K562 (cell line): ENCODE data around the gene FRMPD2. TPM values are rescaled to one million over a fixed set of nuclear protein-coding genes. Genes with fewer than 3 reads are reported as not detected.

ENCODE experiments used
- ATAC-seq: fragments of 200-7000 bp; cut with Tn5 transposase; 3 replicates; pipeline ENCODE4 v1.9.1; 2020; ENCODE audit warnings: moderate library complexity
- BruUV-seq: library from RNA; stranded (reverse); fragments of 400-500 nt; replicated peaks from 2 replicates; lab custom pipeline; 2021; lab: Mats Ljungman, UMichigan
- CTCF ChIA-PET: fragments of 300-600 bp; formaldehyde crosslinking; extraction: SDS; loops from one replicate; lab custom pipeline; 2021; ENCODE audit warnings: low intra/inter-chr PET ratio; lab: Yijun Ruan, JAX
- POLR2A ChIA-PET: fragments of 300-600, 350-650 bp; sonication (Branson Sonifier 250); formaldehyde crosslinking; extraction: SDS; loops from one replicate; lab custom pipeline; 2021; ENCODE audit warnings: antibody characterized with exemption, inconsistent platforms; lab: Yijun Ruan, JAX
- DNase-seq, 4 experiments: peaks; one replicate each; pipeline versions ENCODE4 v3.0.0 to v3.0.0-alpha.2; 2011 to 2018; ENCODE audit warnings: low spot score in 3 of 4, mixed read lengths in 3 of 4; ENCODE audit errors: extremely low read depth in 1 of 4
- FAIRE-seq: peaks from 2 replicates; lab custom pipeline; 2011; peaks lifted over from hg19 to GRCh38; lab: Jason Lieb, UNC
- H2AFZ ChIP-seq: 2 replicates; pipeline ENCODE4 v1.6.0; 2011; ENCODE audit warnings: low read depth, low read length, control low read depth, inconsistent platforms
- H3K27ac ChIP-seq: fragments of 200-600 bp; 3 replicates; pipeline ENCODE4 v1.8.0; 2011; ENCODE audit warnings: low read depth, mild to moderate bottlenecking, control low read depth, inconsistent platforms, low read length, moderate library complexity, mixed read lengths; ENCODE audit errors: extremely low read depth
- H3K27me3 ChIP-seq, 2 experiments: fragments of 300-600 bp in 1 of 2; 2 replicates in 1 of 2; 3 replicates in 1 of 2; pipeline versions ENCODE4 v1.6.0 to v1.8.0; 2011; ENCODE audit warnings: inconsistent platforms in 2 of 2, low read length in 2 of 2, mild to moderate bottlenecking in 1 of 2, mixed read lengths in 1 of 2, moderate library complexity in 1 of 2; ENCODE audit not compliant: control insufficient read depth in 2 of 2, insufficient read depth in 2 of 2
- H3K36me3 ChIP-seq: fragments of 300-600 bp; 3 replicates; pipeline ENCODE4 v1.8.0; 2011; ENCODE audit warnings: mild to moderate bottlenecking, low read length, inconsistent platforms; ENCODE audit not compliant: control insufficient read depth, insufficient read depth
- H3K4me1 ChIP-seq, 2 experiments: fragments of 200-600 bp in 1 of 2; replicated peaks in 1 of 2; 2 replicates in 1 of 2; 3 replicates in 1 of 2; pipeline versions ENCODE4 v1.5.1 to v1.8.0; 2011; ENCODE audit warnings: inconsistent platforms in 2 of 2, low read length in 2 of 2, mild to moderate bottlenecking in 1 of 2, mixed read lengths in 1 of 2, moderate library complexity in 1 of 2; ENCODE audit not compliant: control insufficient read depth in 2 of 2, insufficient read depth in 2 of 2
- H3K4me2 ChIP-seq: 2 replicates; pipeline ENCODE4 v1.6.1; 2011; ENCODE audit warnings: low read length, control low read depth, inconsistent platforms, mixed read lengths; ENCODE audit not compliant: insufficient read depth
- H3K4me3 ChIP-seq: fragments of 200-600 bp; sonication (generic), shearing (Covaris generic); 2 replicates; pipeline ENCODE4 v1.5.1; 2016; ENCODE audit warnings: control low read depth, inconsistent platforms
- H3K79me2 ChIP-seq: fragments of 200-600 bp; 3 replicates; pipeline ENCODE4 v1.8.0; 2011; ENCODE audit warnings: low read length, inconsistent platforms; ENCODE audit not compliant: control insufficient read depth, insufficient read depth
- H3K9ac ChIP-seq, 2 experiments: 2 replicates each; pipeline versions ENCODE4 v1.6.0 to v1.6.1; 2011; ENCODE audit warnings: low read depth in 2 of 2, low read length in 2 of 2, control low read depth in 1 of 2, inconsistent platforms in 1 of 2, mild to moderate bottlenecking in 1 of 2, mixed read lengths in 1 of 2; ENCODE audit not compliant: insufficient read depth in 1 of 2
- H3K9me1 ChIP-seq: one replicate; pipeline ENCODE4 v1.6.0; 2011; ENCODE audit warnings: inconsistent platforms, mild to moderate bottlenecking, low read length, moderate library complexity; ENCODE audit not compliant: control insufficient read depth, insufficient read depth
- H3K9me3 ChIP-seq: replicated peaks from 2 replicates; pipeline ENCODE4 v1.5.1; 2011; ENCODE audit warnings: low read depth, low read length, inconsistent platforms; ENCODE audit not compliant: control insufficient read depth, insufficient read depth
- H4K20me1 ChIP-seq: replicated peaks from 2 replicates; pipeline ENCODE4 v1.6.1; 2011; ENCODE audit warnings: low read length, inconsistent platforms, mixed read lengths; ENCODE audit not compliant: control insufficient read depth, insufficient read depth
- ARNT ChIP-seq, 2 experiments: fragments of 450-650 bp; IDR thresholded peaks; 2 replicates each; pipeline ENCODE4 v1.6.1; 2016; ENCODE audit warnings: mild to moderate bottlenecking in 1 of 2
- BRD4 ChIP-seq: fragments of 200-600 bp; sonication (generic); IDR thresholded peaks from 2 replicates; pipeline ENCODE4 v1.6.1; 2017; ENCODE audit warnings: inconsistent platforms
- DDX20 ChIP-seq: fragments of 450-650 bp; IDR thresholded peaks from 2 replicates; pipeline ENCODE4 v1.6.1; 2016; ENCODE audit warnings: missing genetic modification characterization, low read depth, mild to moderate bottlenecking, missing compliant biosample characterization, moderate library complexity
- HDAC1 ChIP-seq, 2 experiments: fragments of 450-650 bp; IDR thresholded peaks; 2 replicates each; pipeline ENCODE4 v1.6.1; 2016 to 2017; ENCODE audit warnings: inconsistent platforms in 1 of 2, mild to moderate bottlenecking in 1 of 2, moderate library complexity in 1 of 2
- NCOA6 ChIP-seq: fragments of 450-650 bp; IDR thresholded peaks from 2 replicates; pipeline ENCODE4 v1.6.1; 2017; ENCODE audit warnings: mild to moderate bottlenecking
- NR2C2 ChIP-seq, 2 experiments: fragments of 200-800 bp in 1 of 2; sonication (Bioruptor generic) in 1 of 2; sonication (generic) in 1 of 2; formaldehyde crosslinking in 1 of 2; IDR thresholded peaks; 2 replicates each; pipeline versions ENCODE4 v1.6.1 to v1.8.0; 2016 to 2022; ENCODE audit warnings: mild to moderate bottlenecking in 1 of 2, missing compliant biosample characterization in 1 of 2, missing genetic modification characterization in 1 of 2, missing genetic modification reagents in 1 of 2
- POLR2B ChIP-seq: fragments of 450-650 bp; IDR thresholded peaks from 2 replicates; pipeline ENCODE4 v1.6.1; 2018; ENCODE audit warnings: low read depth; ENCODE audit not compliant: partially characterized antibody
- POLR3G ChIP-seq: IDR thresholded peaks from 2 replicates; pipeline ENCODE4 v1.6.1; 2011; ENCODE audit not compliant: insufficient read length, insufficient replicate concordance; ENCODE audit errors: extremely low read depth
- PTRF ChIP-seq: fragments of 450-650 bp; IDR thresholded peaks from 2 replicates; pipeline ENCODE4 v1.6.1; 2016; ENCODE audit warnings: mild to moderate bottlenecking, missing genetic modification characterization, missing compliant biosample characterization
- SETDB1 ChIP-seq: IDR thresholded peaks from one replicate; pipeline ENCODE4 v1.6.1; 2012; ENCODE audit warnings: low read length, control low read depth, inconsistent platforms
- SMAD4 ChIP-seq: fragments of 250-450 bp; sonication (Bioruptor Pico); conservative IDR thresholded peaks from 2 replicates; pipeline ENCODE4 v1.8.0; 2021; ENCODE audit warnings: inconsistent platforms, mild to moderate bottlenecking, moderate library complexity
- SUPT5H ChIP-seq: fragments of 450-650 bp; IDR thresholded peaks from 2 replicates; pipeline ENCODE4 v1.6.1; 2016
- ZKSCAN8 ChIP-seq: fragments of 200-800 bp; sonication (Bioruptor generic); IDR thresholded peaks from 2 replicates; pipeline ENCODE4 v1.6.1; 2016; ENCODE audit warnings: missing genetic modification characterization, missing compliant biosample characterization
- ZNF24 ChIP-seq: fragments of 450-650 bp; IDR thresholded peaks from 2 replicates; pipeline ENCODE4 v1.6.1; 2016
- WGBS: fragments of 100-300 bp; shearing (Covaris generic); methylation state at CpG from one replicate; pipeline ENCODE4 v1.1.6; 2016; ENCODE audit warnings: low coverage, mixed read lengths; ENCODE audit not compliant: insufficient coverage; ENCODE audit errors: missing lambda C conversion rate; 5-methylcytosine and 5-hydroxymethylcytosine counted together
- in situ Hi-C: fragments of 300-500 bp; cut with MboI; formaldehyde crosslinking; loops from 4 replicates; pipeline ENCODE4 v1.15.0; 2018; ENCODE audit warnings: inconsistent platforms, mixed read lengths
- intact Hi-C: fragments of 100-400 bp; cut with micrococcal nuclease; formaldehyde crosslinking; loops from 2 replicates; pipeline ENCODE4 v1.14.2; 2022
- polyA plus RNA-seq, 8 experiments: library from polyadenylated mRNA; depleted of rRNA in 4 of 8; stranded (reverse) in 5 of 8; unstranded in 3 of 8; fragments of >200 nt; fragmentation: Nextera tagmentation in 2 of 8; fragmentation: Illumina TruSeq in 1 of 8; extraction: Ambion mirVana in 2 of 8; extraction: Trizol in 1 of 8; gene quantifications; 2 replicates each; pipeline versions ENCODE4 v1.2.1 to v1.2.3, GENCODE V29; 2011 to 2014; ENCODE audit warnings: inconsistent platforms in 1 of 8, missing spikeins in 1 of 8
- total RNA-seq, 7 experiments: library from RNA; depleted of rRNA in 6 of 7; stranded (reverse); fragments of >200 nt in 6 of 7; fragmentation: Illumina TruSeq in 2 of 7; extraction: Trizol in 2 of 7; gene quantifications; 2 replicates each; pipeline versions ENCODE4 v1.2.1 to v1.2.3, GENCODE V29; 2011 to 2021; ENCODE audit warnings: low replicate concordance in 1 of 7
- TF ChIP-seq, protein P1 (sequence below): sonication (generic); formaldehyde crosslinking; IDR thresholded peaks from 2 replicates; pipeline ENCODE4 v1.8.0; 2022; ENCODE audit warnings: mild to moderate bottlenecking, missing genetic modification reagents, borderline replicate concordance

Gene FRMPD2
- total and polyA plus RNA-seq, 9 of the 15 experiments (the other 6 are each of a cell fraction or from before 2014, with no cell fraction given), result 0.12 to 0.95 (median 0.33) TPM

DNA sequence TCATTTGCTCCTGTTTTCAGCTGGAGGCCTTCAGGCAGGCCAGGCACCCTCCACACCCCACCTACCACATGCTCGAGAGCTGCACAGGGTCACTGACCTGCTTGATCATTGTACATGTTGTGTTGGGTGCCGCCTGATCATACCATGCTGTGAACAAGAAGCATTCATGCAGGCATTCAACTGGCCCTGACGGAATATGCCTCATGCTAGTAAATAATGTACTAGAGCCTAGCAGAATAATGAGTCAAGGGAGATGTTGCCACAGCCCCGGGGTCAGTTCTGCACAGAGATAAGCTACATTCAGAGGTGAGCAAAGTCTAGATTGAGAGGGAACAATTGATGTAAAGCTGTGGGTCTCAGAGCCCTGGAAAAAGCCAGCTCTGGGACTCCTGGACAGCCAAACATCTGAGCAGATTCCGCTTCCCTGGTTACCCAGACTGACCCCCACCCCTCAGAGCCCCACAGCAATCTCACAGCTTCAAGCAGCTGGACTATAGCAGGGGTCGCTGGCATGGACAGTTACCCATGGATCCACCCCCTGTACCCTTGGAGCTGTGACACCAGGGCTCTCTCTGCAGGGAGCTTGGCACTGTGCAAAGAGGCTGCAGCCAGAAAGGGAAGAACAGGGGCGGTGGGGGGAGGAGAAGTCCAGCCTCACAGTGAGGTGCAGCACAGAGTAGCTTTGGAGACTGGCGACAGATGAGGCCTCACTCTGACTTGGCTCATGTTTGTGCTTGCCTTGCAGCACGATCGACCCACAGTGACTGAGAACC is 86.6 kb downstream of the FRMPD2 start:
- BruUV-seq, result no TSS peak
- no peak overlapping the region for H2AFZ ChIP-seq
- WGBS, result 7% methylated on average over 10 of the region's 10 CpGs
- H3K79me2 ChIP-seq, result no peaks in the 10 kb centered on the region
- peaks cover 9 to 41% of the 10 kb centered on the region in 2 experiments; a peak in 4 of 5 replicates for H3K27me3 ChIP-seq
- H3K27ac ChIP-seq, result no peak overlapping the region
- DNase-seq (no peak), ATAC-seq (no peak), FAIRE-seq (no peak)
- H3K36me3 ChIP-seq, result no peaks in the 10 kb centered on the region
- ChIA-PET CTCF (no interaction called here), POLR2A (interaction anchor here (0.6 to 1.4 kb wide), 2 partner anchors 8 to 128 kb away, joined by 3 read pairs; no protein-coding TSS in a partner anchor)
- H3K4me2 ChIP-seq, result no peak overlapping the region
- intact Hi-C loops, result no loop called here
- no peak overlapping the region for H3K9ac ChIP-seq
- H4K20me1 ChIP-seq, result 0 out of 2 replicates have a peak, but pooled peaks cover 4% of the 10 kb centered on the region
- in situ Hi-C loops, result loop anchor here (10.0 kb wide), 1 partner anchor 1313 kb away; no protein-coding TSS in a partner anchor
- H3K4me3 ChIP-seq, result no peak overlapping the region
- TF ChIP-seq PTRF (tag) (no peak), POLR3G (no peak), NCOA6 (no peak), DDX20 (tag) (no peak), ARNT (IDR thresholded peaks at IDR 0.05) (no peak), POLR2B (no peak), BRD4 (no peak), SUPT5H (no peak), SMAD4 (CRISPR knock-in tag) (no peak), HDAC1 (IDR thresholded peaks at IDR 0.05) (no peak), SETDB1 (no peak), NR2C2 (CRISPR knock-in tag; IDR thresholded peaks at IDR 0.05) (no peak), NR2C2 (tag; IDR thresholded peaks at IDR 0.05) (no peak), ZKSCAN8 (CRISPR knock-in tag) (no peak), ZNF24 (no peak)
- TF ChIP-seq, protein P1, sequence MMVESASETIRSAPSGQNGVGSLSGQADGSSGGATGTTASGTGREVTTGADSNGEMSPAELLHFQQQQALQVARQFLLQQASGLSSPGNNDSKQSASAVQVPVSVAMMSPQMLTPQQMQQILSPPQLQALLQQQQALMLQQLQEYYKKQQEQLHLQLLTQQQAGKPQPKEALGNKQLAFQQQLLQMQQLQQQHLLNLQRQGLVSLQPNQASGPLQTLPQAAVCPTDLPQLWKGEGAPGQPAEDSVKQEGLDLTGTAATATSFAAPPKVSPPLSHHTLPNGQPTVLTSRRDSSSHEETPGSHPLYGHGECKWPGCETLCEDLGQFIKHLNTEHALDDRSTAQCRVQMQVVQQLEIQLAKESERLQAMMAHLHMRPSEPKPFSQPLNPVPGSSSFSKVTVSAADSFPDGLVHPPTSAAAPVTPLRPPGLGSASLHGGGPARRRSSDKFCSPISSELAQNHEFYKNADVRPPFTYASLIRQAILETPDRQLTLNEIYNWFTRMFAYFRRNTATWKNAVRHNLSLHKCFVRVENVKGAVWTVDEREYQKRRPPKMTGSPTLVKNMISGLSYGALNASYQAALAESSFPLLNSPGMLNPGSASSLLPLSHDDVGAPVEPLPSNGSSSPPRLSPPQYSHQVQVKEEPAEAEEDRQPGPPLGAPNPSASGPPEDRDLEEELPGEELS (CRISPR knock-in tag), result no peak
- H3K4me1 ChIP-seq, result peaks cover 4 to 7% of the 10 kb centered on the region in 2 experiments; a peak in 2 of 5 replicates
- 0 out of 2 replicates have a peak, but pooled peaks cover 3% of the 10 kb centered on the region for H3K9me3 ChIP-seq
- no peaks in the 10 kb centered on the region for H3K9me1 ChIP-seq
